GM19239 (cell line): Measurements from ENCODE around the gene THSD4.
"Not testable (repeated sequence)": the region's sequence is repeated elsewhere in the genome, so short reads cannot be mapped to it uniquely, and the experiment has no call there.

Source experiments
- DNase-seq: peaks from one replicate; pipeline ENCODE4 v3.0.0; 2011; ENCODE audit warnings: low spot score; ENCODE audit not compliant: insufficient read length
- FAIRE-seq: peaks from 2 replicates; lab custom pipeline; 2011; peaks lifted over from hg19 to GRCh38; lab: Jason Lieb, UNC

Gene THSD4

GRCh38 chr15:71386448-71387236 lies 271.4 kb downstream of the THSD4 start:
- DNase-seq: no peak

GRCh38 chr15:71387810-71388209 lies 272.5 kb downstream of the THSD4 start:
- FAIRE-seq: no peak
- DNase-seq: no peak

More at GRCh38 chr15:71386448-71387236, 271.4 kb downstream of the THSD4 start:
- no peak for FAIRE-seq

- no peak for FAIRE-seq
Measured at GRCh38 chr15:71390096-71390495, 274.8 kb downstream of the THSD4 start.

GRCh38 chr15:71391421-71392088 lies 276.3 kb downstream of the THSD4 start:
- DNase-seq (no peak), FAIRE-seq (no peak)

More at GRCh38 chr15:71390096-71390495, 274.8 kb downstream of the THSD4 start:
- no peak for DNase-seq

- DNase-seq (no peak), FAIRE-seq (no peak)
Measured at GRCh38 chr15:71392861-71393283, 277.6 kb downstream of the THSD4 start.

GRCh38 chr15:71393383-71393782 lies 278.1 kb downstream of the THSD4 start:
- no peak for DNase-seq
- FAIRE-seq: no peak

- DNase-seq (no peak), FAIRE-seq (no peak)
Measured at GRCh38 chr15:71396536-71397125, 281.4 kb downstream of the THSD4 start.

- DNase-seq: no peak
Measured at GRCh38 chr15:71397377-71397776, 282.1 kb downstream of the THSD4 start.

GRCh38 chr15:71400294-71400693 lies 285.0 kb downstream of the THSD4 start:
- DNase-seq (no peak), FAIRE-seq (no peak)

More at GRCh38 chr15:71397377-71397776, 282.1 kb downstream of the THSD4 start:
- no peak for FAIRE-seq

- not testable (repeated sequence) for DNase-seq, FAIRE-seq
Measured at GRCh38 chr15:71401728-71402127, 286.5 kb downstream of the THSD4 start.

- FAIRE-seq (no peak), DNase-seq (no peak)
Measured at GRCh38 chr15:71409541-71409940, 294.3 kb downstream of the THSD4 start.

GRCh38 chr15:71410347-71410746 lies 295.1 kb downstream of the THSD4 start:
- FAIRE-seq (no peak), DNase-seq (no peak)

GRCh38 chr15:71411538-71412482 lies 296.5 kb downstream of the THSD4 start:
- DNase-seq (no peak), FAIRE-seq (no peak)

- DNase-seq (no peak), FAIRE-seq (no peak)
Measured at GRCh38 chr15:71413419-71413818, 298.1 kb downstream of the THSD4 start.

GRCh38 chr15:71414853-71415252 lies 299.6 kb downstream of the THSD4 start:
- DNase-seq: no peak
- no peak for FAIRE-seq

GRCh38 chr15:71422530-71423259 lies 307.4 kb downstream of the THSD4 start:
- FAIRE-seq: no peak
- DNase-seq: no peak

GRCh38 chr15:71424765-71425164 lies 309.5 kb downstream of the THSD4 start:
- no peak for DNase-seq
- no peak for FAIRE-seq

- FAIRE-seq (no peak), DNase-seq (no peak)
Measured at GRCh38 chr15:71425388-71425787, 310.1 kb downstream of the THSD4 start.

- FAIRE-seq: no peak
- no peak for DNase-seq
Measured at GRCh38 chr15:71426792-71427191, 311.5 kb downstream of the THSD4 start.
